LHCN-M2 (cell line): ENCODE data around the gene NEU3. TPM values are rescaled to one million over a fixed set of nuclear protein-coding genes. Genes with fewer than 3 reads are reported as not detected.
"Not testable (repeated sequence)": the region's sequence is repeated elsewhere in the genome, so short reads cannot be mapped to it uniquely, and the experiment has no call there.

Source experiments
- DNase-seq: peaks from one replicate; pipeline ENCODE4 v3.0.0-alpha.2; 2012; ENCODE audit warnings: low read depth
- polyA plus RNA-seq: library from polyadenylated mRNA; unstranded; fragments of >200 nt; gene quantifications from one replicate; pipeline ENCODE4 v1.2.1, GENCODE V29; 2012; ENCODE audit warnings: missing spikeins
- total RNA-seq: library from RNA; depleted of rRNA; stranded (reverse); fragments of >200 nt; gene quantifications from 2 replicates; pipeline ENCODE4 v1.2.3, GENCODE V29; 2014; rRNA removed

The NEU3 gene, protein sequence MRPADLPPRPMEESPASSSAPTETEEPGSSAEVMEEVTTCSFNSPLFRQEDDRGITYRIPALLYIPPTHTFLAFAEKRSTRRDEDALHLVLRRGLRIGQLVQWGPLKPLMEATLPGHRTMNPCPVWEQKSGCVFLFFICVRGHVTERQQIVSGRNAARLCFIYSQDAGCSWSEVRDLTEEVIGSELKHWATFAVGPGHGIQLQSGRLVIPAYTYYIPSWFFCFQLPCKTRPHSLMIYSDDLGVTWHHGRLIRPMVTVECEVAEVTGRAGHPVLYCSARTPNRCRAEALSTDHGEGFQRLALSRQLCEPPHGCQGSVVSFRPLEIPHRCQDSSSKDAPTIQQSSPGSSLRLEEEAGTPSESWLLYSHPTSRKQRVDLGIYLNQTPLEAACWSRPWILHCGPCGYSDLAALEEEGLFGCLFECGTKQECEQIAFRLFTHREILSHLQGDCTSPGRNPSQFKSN
- 7.7 and 8.8 TPM in 2 replicates for total RNA-seq
- polyA plus RNA-seq: 3.1 TPM

DNA sequence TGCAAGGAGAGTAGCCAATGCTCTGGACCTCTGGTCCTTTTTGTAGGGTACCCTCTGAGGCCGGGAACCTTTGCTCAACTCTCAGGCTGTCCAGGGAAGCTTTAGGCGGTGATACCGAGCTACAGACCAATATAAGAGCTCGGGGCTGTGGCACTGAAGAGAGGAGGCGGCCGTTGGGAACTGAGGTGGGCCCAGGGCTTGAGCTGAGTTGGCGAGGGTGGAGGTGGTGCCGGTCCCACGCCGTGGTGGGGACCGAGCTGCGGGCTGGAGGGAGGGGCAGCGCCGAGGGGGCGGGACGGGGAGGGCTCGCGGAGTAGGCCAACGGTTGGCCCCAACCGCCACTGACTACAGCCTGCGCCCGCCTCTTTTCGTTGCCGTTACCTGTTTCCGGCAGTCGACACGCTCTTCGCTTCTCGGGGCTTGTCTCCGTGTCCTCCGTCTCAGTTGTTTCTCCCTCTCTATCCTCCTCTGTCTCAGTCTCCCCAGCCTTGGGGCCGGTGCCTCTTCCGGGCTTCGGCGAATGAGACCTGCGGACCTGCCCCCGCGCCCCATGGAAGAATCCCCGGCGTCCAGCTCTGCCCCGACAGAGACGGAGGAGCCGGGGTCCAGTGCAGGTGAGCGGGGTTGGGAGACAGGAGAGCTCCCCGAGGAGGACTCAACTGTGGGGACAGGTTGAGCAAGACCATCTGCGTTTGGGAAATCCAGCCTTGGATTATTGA is at the start of gene NEU3:
TSS of gene NEU3 (plus strand) at position 393 of the 719 bp plus-strand sequence. CDS start at position 521, 128 bp downstream.
- DNase-seq: peak; percentile 71

DNA sequence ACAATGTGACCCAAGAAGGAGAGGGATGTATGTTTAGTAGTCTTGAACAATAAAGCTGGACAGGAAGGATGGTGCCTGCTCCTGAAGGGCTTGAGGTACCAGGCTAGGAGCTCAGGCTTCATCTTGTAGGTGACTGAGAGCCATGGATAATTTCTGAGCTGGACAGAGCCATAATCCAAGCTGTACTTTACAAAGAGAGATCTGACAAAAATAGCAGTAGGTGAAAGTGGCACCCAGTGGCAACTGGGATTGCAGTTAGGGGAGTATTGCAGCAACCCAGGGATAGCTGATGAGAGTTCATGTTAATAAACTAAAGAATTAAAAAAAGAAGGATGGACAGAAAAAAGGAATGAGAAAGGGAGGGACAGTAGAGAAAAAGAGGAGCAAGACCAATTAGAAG is 47.2 kb upstream of the NEU3 start:
- no peak for DNase-seq

DNA sequence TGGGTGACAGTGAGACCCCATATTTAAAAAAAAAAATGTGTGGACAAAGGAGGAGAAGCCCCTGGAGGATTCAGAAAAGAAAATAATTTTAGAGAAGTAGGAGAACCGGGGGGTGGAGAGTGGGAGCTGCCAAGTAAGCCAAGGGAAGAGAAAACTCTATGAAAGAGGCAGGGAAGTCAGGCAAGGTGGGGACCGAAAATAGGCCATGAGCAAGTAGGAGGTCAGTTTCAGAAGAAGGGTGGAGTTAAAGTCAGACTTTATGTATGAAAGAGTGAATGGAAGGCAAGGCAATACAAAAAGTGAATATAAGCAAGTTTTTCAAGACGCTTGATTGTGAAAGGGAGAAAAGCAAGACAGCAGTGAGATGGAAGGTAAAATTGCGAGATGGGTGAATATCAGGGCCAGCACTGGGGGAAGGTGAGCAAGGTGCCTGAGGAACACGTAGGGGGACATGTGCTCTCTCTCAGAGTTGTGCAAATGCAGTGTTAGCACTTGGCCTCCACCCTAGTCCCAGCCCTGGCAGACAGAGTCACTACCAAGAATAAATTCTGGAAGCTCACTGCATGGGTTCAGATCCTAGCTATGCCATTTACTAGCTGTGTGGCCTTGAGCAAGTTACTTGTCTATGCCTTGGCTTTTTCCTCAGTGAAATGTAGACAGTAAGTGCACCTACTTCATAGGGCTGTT is 46.5 kb upstream of the NEU3 start:
- no peak for DNase-seq

DNA sequence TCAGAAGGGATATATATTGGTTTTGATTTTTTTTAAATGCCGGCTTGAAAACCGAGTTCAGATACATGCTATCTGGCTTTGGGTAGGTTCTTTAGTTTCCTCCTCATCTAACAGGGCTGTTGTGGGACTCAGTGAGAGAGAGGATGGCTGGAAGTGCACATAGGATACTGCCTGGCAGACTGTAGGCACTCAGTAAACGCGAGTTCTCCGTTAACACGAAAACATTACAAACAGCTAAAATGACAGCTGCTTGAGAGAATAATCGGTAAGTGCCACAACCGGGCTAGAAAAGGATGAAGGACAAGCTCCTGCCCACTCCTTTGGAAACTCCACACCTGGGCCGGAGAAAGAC is 40.2 kb upstream of the NEU3 start:
- DNase-seq: no peak

DNA sequence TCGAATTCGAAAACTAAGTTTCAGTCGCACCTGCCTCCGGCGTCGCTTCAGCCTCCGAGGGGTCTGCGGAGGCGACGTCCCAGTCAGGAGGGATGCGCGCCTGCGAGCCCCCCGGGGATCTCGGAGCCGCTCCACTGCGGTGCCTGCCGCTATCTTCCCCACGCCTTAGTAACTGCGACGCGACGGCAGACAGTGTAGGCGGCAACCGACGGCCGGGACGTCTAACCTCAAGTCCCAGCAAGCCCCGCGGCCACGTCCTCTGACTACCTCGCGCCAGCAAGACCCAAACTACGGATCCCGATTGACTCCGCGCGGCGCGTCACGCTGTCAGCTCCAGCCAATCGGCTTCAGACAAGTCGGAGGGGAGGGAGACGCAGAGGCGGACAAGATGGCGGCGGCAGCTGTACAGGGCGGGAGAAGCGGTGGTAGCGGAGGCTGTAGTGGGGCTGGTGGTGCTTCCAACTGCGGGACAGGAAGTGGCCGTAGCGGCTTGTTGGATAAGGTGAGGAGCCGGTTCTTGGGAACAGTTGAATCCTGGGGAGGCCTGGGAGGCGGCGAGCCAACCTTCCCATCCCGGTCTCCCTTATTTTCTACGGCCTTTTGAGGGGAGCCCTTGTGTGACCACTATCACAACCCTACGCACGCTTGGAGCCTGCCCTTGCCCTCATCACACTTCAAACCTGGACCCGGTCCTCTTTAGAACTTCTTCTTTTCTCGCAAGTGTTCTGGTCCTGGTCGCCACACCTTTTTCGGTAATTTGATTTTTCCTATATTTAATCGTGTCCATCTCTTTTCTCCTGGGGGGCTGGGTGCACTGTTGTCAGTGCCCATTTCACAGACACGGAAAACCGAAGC is 39.6 kb upstream of the NEU3 start, which contains the start of the genes SPCS2 and XRRA1:
TSS of gene SPCS2 (plus strand) at position 369 of the 855 bp plus-strand sequence. CDS start at position 389, 20 bp downstream.
TSS of gene XRRA1 (minus strand) at position 194 of the 855 bp plus-strand sequence. CDS start 8,213 bp downstream, outside the sequence.
- DNase-seq: peak; percentile 98

DNA sequence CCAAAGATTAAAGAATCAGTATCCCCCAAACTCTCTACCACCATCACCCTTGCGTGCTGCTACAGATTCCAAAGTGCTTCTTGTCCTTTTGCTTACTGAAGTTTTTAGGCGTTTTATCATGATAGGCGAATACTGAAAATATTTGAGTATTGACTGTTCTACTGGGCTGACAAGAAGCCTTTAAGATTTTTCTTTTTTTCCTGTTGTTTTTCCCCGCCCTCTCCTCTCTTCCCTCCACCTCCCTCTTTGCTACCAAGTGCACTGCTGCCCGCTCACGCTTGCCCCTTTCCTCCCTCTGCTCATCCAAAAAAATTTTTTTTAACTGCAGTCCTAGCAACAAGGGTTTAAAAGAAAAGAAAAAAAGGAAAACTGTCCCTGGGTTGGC is 39.0 kb upstream of the NEU3 start:
- DNase-seq: no peak

DNA sequence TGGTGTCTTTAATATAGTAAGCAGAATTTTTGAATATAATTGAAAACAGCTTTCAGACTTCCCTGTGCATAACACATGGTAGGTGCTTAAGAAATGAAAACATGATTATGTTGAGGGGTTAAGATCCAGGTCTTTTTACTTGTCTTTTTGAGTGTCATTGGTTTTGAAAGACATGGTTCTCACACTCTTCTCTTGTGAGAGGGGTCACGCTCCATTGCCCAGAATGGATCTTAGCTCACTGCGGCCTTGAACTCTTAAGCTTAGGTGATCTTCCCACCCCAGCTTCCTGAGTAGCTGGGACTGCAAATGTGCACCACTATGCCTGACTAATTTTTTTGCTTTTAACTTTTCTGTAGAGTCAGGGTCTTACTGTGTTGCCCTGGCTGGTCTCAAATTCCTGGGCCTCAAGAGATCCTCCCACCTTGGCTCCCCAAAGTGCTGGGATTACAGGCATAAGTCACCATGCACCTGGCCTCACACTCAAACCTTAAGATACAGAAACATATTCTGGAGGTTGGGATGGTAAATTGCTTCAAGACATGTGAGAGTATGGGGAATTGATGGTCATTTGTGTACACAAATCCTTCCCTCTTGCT is 38.3 kb upstream of the NEU3 start:
- DNase-seq: no peak

DNA sequence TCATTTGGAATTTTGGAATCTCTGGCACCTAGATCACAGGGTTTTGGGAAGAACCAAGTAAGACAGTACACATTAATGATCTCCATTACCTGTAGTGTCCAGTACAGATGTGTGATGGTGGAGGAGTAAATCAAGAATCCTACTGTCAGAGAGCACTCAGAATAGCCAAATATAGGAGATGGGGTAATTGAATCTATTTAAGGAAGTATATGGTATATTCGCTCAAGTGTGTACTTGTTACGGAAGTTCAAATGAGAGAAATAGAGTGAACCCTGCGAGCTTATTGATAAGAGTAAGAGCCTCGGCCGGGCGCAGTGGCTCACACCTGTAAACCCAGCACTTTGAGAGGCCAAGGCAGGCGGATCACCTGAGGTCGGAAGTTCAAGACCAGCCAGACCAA is 37.5 kb upstream of the NEU3 start:
- DNase-seq: no peak

DNA sequence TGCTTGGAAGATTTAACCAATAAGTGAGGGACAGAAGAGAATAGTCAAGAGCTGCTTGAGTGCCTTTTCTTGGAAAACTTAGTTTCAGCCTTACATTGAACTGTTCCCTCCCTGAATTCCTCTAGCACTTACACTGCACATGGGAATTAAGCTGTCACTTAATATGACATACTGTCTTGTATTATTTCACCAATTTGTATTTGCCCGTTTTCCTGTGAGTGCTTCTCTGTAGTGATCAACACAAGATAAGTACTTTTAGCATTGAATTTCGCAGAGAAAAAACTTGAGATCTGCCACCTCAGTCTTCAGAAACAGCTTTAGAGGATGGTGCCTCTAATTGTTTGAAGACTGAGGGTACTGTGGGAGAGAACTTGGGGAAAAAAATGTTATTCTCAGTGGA is 36.0 kb upstream of the NEU3 start:
- DNase-seq: no peak

DNA sequence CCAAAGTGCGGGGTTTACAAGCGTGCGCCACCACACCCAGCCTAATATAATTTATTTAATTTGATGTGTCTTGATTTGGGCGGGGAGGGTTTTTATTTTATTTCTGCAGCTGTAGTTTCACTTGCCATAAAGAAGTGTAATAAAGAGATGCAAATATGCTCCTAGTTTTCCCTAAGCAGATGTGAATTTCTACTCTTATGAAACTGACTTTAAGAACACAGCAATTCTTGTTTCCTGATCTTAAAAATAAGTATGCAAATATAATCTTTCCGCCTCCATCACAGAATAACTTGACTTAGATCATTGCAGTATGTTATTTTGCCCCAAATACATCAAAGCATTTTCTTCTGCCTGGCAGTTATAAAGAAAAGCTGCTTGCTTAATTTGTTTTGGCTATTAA is 35.3 kb upstream of the NEU3 start:
- no peak for DNase-seq

DNA sequence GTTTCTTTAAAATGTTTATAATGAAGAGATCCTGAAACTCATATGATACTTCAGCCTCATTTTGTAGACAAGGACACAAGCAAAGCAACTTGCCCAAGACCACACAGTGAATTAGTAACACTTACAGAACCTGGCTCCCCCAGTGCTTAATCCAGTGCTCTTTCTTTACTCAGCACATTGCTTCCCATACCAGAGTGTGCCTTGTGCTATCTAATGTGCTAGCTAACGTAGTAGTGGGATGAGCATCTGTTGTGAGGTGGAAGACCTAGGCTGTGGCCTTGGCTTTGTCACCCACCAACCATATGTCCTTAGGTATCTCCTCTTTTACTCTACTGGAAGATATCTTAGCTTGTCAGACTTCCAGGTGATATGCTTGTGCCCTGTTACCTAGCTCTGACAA is 34.5 kb upstream of the NEU3 start:
- DNase-seq: no peak

DNA sequence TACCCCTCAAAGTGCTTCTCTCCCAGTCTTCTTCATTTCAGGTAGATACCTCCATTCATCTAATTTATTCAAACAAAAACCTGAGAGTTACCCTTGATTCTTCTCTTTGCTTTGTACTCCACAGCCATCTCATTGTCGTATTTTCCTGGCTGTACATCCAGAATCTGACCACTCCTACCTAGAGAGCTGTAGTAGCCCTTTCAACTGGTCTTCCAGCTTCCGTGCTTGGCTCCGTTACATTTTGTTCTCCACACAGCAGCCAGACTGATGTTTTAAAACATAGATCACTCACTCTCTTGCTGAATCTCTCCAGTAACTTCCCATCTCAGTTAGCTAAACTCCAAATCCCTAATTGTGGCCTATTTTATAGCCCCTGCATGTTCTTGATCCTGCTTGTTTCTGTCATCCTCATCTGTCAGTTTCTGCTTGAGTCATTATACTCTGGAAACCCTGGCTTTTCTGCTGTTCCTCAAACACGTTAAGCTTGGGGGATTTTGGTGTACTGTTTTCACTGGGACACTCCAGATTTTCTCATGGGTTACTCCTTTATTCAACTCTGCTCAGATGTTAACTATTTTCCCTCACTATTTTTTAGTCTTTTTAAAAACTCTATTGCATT is 32.2 kb upstream of the NEU3 start:
- DNase-seq: no peak

DNA sequence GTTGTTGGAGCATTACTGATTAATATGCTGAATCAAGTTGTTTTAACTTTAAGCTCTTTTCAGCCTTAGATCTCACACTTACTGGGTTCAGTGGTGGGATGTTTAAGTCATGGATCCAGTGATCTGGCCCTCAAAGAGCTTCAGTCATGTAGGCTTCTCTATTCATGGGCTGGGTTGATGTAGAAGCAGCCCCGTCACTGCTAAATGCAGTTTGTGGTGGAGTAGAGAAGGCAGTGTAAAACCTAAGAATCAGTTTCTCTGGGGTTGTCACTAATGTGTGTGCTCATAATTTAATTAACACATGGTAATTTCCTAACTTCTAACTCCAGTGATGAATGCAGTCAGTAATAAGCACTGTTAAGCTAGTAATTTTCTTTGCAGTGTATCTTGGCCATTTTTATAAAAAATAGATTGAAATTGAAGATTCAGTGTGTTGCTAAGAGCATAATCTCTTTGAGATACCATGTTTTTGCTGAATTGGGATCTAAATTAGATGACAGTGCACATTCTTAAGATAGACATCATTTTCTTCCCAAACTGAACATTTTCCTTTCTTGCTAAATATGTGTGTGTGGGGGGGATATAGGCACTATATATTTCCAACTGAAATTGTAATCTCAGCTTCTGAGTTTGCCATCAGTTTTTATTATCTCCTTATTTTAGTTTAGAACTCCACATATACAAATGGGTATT is 30.6 kb upstream of the NEU3 start:
- DNase-seq: no peak

DNA sequence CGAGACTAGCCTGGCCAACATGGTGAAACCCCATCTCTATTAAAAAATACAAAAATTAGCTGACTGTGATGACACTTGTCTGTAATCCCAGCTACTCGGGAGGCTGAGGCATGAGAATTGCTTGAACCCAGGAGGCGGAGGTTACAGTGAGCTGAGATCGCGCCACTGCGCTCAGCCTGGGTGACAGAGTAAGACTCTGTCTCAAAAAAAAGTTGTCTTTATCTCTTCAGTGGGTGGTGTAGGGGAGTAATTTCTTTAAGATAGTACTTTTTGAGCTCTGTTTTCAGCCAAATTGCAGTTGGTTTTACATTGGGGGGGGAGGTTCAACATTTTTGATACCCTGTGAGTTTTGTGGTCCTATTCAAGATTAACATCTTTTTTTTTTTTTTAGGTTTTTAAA is 28.6 kb upstream of the NEU3 start:
- not testable (repeated sequence) for DNase-seq

DNA sequence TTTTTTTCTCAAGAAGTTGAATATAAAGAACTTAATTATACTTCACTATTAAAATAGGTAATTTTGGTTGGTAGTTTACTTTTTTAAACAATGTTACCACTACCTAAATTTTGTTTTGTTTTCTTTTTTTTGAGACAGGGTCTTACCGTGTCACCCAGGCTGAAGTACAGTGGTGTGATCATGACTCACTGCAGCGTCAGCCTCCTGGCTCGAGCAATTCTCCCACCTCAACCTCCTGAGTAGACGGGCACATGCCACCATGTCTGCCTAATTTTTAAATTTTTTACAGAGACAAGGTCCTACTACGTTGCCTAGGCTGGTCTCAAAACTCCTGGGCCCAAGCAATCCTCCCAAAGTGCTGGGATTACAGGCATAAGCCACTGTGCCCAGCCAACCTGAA is 22.1 kb upstream of the NEU3 start:
- no peak for DNase-seq

DNA sequence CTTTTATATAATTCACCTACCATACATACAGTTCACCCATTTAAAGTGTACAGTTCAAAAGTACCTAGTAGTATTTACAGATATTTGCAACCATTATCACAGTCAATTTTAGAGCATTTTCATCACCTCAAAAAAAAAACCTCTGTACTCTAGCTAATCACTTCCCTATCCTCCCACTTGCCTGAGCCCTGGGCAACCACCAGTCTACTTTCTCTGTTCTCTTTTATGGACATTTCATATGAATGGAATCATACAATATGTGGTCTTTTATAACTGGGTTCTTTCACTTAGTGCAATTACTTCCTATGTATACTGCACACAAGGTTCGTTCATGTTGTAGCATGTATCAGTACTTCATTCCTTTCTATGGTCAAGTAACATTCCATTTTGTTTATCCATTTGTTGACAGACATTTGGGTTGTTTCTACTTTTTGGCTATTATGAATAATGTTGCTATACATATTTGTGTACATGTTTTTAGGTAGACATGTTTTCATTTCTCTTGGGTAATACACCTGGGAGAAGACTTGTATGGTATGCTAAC is 17.8 kb upstream of the NEU3 start:
- no peak for DNase-seq

DNA sequence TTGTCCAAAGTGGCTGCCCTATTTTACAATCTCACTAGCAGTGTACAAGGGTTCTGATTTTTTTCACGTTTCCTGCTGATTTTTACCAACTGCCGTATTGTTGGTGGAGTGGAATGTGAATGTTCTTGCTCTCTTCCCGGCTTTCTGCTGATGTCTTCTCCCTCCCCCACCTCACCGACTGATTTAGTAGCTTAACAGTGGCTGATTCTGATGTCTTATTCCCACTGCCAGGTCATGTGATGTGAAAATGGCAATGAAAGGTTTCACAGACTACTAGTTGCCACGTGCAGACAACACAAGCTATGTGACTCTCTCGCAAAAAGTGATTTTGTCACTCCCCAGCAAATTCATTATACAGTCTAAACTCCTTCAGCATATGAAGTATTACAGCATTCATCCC is 17.3 kb upstream of the NEU3 start:
- no peak for DNase-seq

DNA sequence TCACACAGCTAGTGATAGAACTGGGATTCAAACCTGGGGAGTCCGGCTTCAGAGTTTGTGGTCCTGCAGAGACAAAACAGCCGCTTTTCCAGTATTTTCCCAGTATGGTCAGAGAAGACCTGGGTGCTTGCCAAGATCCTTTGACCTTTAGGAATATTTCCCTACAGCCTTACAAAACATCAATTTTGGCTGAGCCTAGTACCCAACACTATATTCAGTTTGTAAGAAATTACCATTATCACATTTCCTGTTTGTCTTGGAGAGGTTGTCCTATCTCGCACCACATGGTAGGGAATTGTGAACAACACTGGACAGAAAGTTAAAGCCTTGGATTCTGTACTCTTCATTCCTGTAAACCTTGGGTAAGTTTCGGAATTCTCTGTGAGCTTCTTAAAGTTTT is 10.7 kb upstream of the NEU3 start:
- no peak for DNase-seq

DNA sequence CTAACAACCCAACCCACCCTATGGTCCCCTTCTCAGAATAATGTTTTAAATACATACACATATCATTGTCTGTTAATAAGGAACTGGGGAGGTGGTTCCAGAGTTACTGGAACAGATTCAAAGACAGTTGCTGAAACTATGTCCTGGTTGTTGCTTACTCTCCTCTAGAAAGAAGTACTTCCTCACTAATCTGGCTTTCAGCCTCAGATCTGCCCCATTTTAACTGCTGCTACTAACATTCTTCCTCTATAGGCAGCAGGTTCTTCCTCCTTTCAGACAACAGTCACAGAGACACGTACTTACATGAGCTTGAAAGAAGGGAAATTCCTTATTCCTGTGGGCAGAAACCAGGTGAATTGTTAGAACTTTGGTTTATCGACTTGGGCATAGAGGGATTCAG is 8.1 kb upstream of the NEU3 start:
- no peak for DNase-seq
